ENCODE results near the gene GNAQ. TPM values are rescaled to one million over a fixed set of nuclear protein-coding genes. Genes with fewer than 3 reads are reported as not detected.

The GNAQ gene
- total and polyA plus RNA-seq, 2 experiments from 2014 or later: 25.7 to 47.9 TPM

- Histone ChIP-seq H3K36me3 (replicated peaks; ENCODE audit: insufficient read depth, low read depth) (no peaks in the 10 kb centered on the region), H3K9me3 (ENCODE audit: low read depth) (no peaks in the 10 kb centered on the region), H3K4me2 (no peak overlapping the region), H3K27me3 (no peaks in the 10 kb centered on the region), H3K4me3 (no peak overlapping the region), H3K4me1 (ENCODE audit: insufficient read depth) (no peaks in the 10 kb centered on the region), H3K27ac (no peak overlapping the region), H3K9me2 (replicated peaks; ENCODE audit: insufficient read depth) (no peaks in the 10 kb centered on the region), H4K20me1 (ENCODE audit: insufficient read depth, poor library complexity, severe bottlenecking) (no peaks in the 10 kb centered on the region), H3K79me2 (peaks cover 8% of the 10 kb centered on the region), H2AFZ (no peak overlapping the region)
- no peak for DNase-seq (ENCODE audit: low spot score)
- WGBS (ENCODE audit: low lambda C conversion rate, missing lambda C conversion rate): 99% methylated on average over 3 of the region's 3 CpGs
- TF ChIP-seq EZH2 (IDR thresholded peaks at IDR 0.05; ENCODE audit: borderline replicate concordance) (no peak), EZH2phosphoT487 (IDR thresholded peaks at IDR 0.05; ENCODE audit: low read depth, severe bottlenecking, unreplicated experiment) (no peak)
- TF ChIP-seq, protein P1, sequence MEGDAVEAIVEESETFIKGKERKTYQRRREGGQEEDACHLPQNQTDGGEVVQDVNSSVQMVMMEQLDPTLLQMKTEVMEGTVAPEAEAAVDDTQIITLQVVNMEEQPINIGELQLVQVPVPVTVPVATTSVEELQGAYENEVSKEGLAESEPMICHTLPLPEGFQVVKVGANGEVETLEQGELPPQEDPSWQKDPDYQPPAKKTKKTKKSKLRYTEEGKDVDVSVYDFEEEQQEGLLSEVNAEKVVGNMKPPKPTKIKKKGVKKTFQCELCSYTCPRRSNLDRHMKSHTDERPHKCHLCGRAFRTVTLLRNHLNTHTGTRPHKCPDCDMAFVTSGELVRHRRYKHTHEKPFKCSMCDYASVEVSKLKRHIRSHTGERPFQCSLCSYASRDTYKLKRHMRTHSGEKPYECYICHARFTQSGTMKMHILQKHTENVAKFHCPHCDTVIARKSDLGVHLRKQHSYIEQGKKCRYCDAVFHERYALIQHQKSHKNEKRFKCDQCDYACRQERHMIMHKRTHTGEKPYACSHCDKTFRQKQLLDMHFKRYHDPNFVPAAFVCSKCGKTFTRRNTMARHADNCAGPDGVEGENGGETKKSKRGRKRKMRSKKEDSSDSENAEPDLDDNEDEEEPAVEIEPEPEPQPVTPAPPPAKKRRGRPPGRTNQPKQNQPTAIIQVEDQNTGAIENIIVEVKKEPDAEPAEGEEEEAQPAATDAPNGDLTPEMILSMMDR (IDR thresholded peaks at IDR 0.05; ENCODE audit: poor library complexity): no peak
These were observed 272.2 kb downstream of the GNAQ start for GRCh38 chr9:77759391-77759790.

GRCh38 chr9:77756449-77756848 is 275.2 kb downstream of the GNAQ start:
- Histone ChIP-seq H3K79me2 (peaks cover 8% of the 10 kb centered on the region), H3K4me3 (no peak overlapping the region), H3K9me3 (ENCODE audit: low read depth) (no peaks in the 10 kb centered on the region), H3K4me1 (ENCODE audit: insufficient read depth) (peaks cover 7% of the 10 kb centered on the region), H4K20me1 (ENCODE audit: insufficient read depth, poor library complexity, severe bottlenecking) (no peaks in the 10 kb centered on the region), H3K27me3 (no peaks in the 10 kb centered on the region), H2AFZ (no peak overlapping the region), H3K36me3 (replicated peaks; ENCODE audit: insufficient read depth, low read depth) (no peaks in the 10 kb centered on the region), H3K4me2 (no peak overlapping the region), H3K9me2 (replicated peaks; ENCODE audit: insufficient read depth) (no peaks in the 10 kb centered on the region), H3K27ac (no peak overlapping the region)
- TF ChIP-seq, protein P1 (IDR thresholded peaks at IDR 0.05; ENCODE audit: poor library complexity): no peak
- TF ChIP-seq EZH2 (IDR thresholded peaks at IDR 0.05; ENCODE audit: borderline replicate concordance) (no peak), EZH2phosphoT487 (IDR thresholded peaks at IDR 0.05; ENCODE audit: low read depth, severe bottlenecking, unreplicated experiment) (no peak)
- WGBS (ENCODE audit: low lambda C conversion rate, missing lambda C conversion rate): 5% methylated on average over 1 of the region's 1 CpG
- no peak for DNase-seq (ENCODE audit: low spot score)

- no peak for DNase-seq (ENCODE audit: low spot score)
- WGBS (ENCODE audit: low lambda C conversion rate, missing lambda C conversion rate): 86% methylated on average over 9 of the region's 9 CpGs
- no peak overlapping the region for H3K4me2 ChIP-seq
- no peaks in the 10 kb centered on the region for H3K27me3 ChIP-seq
- peaks cover 8% of the 10 kb centered on the region for H3K79me2 ChIP-seq
- TF ChIP-seq EZH2 (IDR thresholded peaks at IDR 0.05; ENCODE audit: borderline replicate concordance): no peak
- H3K4me1 ChIP-seq (ENCODE audit: insufficient read depth): peaks cover 10% of the 10 kb centered on the region
- H3K9me2 ChIP-seq (replicated peaks; ENCODE audit: insufficient read depth): no peaks in the 10 kb centered on the region
- no peak overlapping the region for H3K27ac ChIP-seq
- H3K4me3 ChIP-seq: no peak overlapping the region
- H4K20me1 ChIP-seq (ENCODE audit: insufficient read depth, poor library complexity, severe bottlenecking): no peaks in the 10 kb centered on the region
- H3K36me3 ChIP-seq (replicated peaks; ENCODE audit: insufficient read depth, low read depth): no peaks in the 10 kb centered on the region
- H3K9me3 ChIP-seq (ENCODE audit: low read depth): no peaks in the 10 kb centered on the region
- no peak overlapping the region for H2AFZ ChIP-seq
These were observed 278.4 kb downstream of the GNAQ start for GRCh38 chr9:77753180-77753579.

DNA sequence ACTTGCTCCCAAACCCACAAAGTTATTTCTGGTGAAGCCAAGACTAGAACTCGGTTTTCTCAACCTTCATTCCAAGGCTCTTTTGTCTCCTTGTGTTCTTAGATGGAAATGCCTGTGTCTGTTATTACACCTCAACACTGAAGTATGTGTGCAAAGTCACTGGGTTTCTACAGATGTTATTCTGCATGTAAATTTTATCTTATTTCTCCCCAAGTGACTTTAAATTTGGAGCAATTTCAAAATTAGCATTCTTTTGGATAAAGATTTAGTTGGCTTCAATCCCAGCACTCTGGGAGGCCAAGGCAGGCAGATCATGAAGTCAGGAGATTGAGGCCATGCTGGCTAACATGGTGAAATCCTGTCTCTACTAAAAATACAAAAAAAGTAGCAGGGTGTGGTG is 279.1 kb downstream of the GNAQ start:
- H4K20me1 ChIP-seq (ENCODE audit: insufficient read depth, poor library complexity, severe bottlenecking): no peaks in the 10 kb centered on the region
- no peak overlapping the region for H3K4me2 ChIP-seq
- H3K27ac ChIP-seq: peak overlapping the region; percentile 60

More for the DNA sequence above, 279.1 kb downstream of the GNAQ start:
- Histone ChIP-seq H3K27me3 (no peaks in the 10 kb centered on the region), H3K4me1 (ENCODE audit: insufficient read depth) (peaks cover 10% of the 10 kb centered on the region), H3K79me2 (peaks cover 8% of the 10 kb centered on the region), H2AFZ (no peak overlapping the region), H3K36me3 (replicated peaks; ENCODE audit: insufficient read depth, low read depth) (no peaks in the 10 kb centered on the region), H3K9me3 (ENCODE audit: low read depth) (no peaks in the 10 kb centered on the region), H3K4me3 (no peak overlapping the region), H3K9me2 (replicated peaks; ENCODE audit: insufficient read depth) (no peaks in the 10 kb centered on the region)
- TF ChIP-seq EZH2phosphoT487 (IDR thresholded peaks at IDR 0.05; ENCODE audit: low read depth, severe bottlenecking, unreplicated experiment) (no peak), EZH2 (IDR thresholded peaks at IDR 0.05; ENCODE audit: borderline replicate concordance) (no peak)
- TF ChIP-seq, protein P1 (IDR thresholded peaks at IDR 0.05; ENCODE audit: poor library complexity): no peak
- no peak for DNase-seq (ENCODE audit: low spot score)
- WGBS (ENCODE audit: low lambda C conversion rate, missing lambda C conversion rate): 70% methylated on average over 1 of the region's 1 CpG
